ENCODE data around the gene C3orf18.

DNA sequence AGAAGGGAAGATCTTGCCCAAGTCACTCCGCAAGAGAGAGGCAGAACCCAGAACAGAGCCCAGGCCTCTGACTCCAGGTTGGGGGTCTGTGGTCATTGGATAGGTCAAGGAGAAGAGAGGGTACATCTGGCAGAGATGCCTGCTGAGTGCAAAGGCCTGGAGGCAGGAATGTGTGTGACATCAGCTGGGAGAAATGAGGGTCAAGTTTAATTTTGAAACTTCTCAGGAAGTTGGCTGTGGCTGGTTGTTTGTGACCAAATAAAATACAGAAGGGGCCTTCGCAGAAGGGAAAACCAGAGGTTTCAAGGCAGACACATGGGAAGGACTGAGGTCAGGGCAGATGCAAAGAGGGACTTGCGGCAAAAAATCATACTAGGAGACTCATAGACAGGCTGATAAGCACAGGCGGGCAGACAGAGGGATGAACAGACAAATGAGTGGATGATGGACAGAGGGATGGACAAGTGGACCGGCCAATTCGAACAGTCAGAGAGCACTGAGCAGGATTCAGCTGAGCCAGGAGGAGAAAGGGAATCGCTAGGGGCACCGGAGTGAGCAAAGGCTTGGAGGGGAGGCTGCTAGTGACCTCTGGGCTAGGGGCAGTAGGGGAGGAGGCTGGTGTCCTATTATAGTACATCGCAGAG, 35.4 kb downstream of the C3orf18 start:
- TF ChIP-seq, protein P1, sequence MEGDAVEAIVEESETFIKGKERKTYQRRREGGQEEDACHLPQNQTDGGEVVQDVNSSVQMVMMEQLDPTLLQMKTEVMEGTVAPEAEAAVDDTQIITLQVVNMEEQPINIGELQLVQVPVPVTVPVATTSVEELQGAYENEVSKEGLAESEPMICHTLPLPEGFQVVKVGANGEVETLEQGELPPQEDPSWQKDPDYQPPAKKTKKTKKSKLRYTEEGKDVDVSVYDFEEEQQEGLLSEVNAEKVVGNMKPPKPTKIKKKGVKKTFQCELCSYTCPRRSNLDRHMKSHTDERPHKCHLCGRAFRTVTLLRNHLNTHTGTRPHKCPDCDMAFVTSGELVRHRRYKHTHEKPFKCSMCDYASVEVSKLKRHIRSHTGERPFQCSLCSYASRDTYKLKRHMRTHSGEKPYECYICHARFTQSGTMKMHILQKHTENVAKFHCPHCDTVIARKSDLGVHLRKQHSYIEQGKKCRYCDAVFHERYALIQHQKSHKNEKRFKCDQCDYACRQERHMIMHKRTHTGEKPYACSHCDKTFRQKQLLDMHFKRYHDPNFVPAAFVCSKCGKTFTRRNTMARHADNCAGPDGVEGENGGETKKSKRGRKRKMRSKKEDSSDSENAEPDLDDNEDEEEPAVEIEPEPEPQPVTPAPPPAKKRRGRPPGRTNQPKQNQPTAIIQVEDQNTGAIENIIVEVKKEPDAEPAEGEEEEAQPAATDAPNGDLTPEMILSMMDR (IDR thresholded peaks at IDR 0.05) = no peak
- no peak for TF ChIP-seq POLR2A (IDR thresholded peaks at IDR 0.05)

Measured in heart left ventricle (tissue), 13 donors.